ENCODE results near the gene TNKS1BP1.

- no peak for TF ChIP-seq MAX (IDR thresholded peaks at IDR 0.05; ENCODE audit: low read depth)
- TF ChIP-seq EZH2phosphoT487 (IDR thresholded peaks at IDR 0.05; ENCODE audit: borderline replicate concordance, low read depth): no peak
Measured at GRCh38 chr11:57310091-57310490, 14.7 kb downstream of the TNKS1BP1 start.
